WI38 (cell line): ENCODE measurements around the gene DUSP7.

Source experiments
- H3K4me3 ChIP-seq: 2 replicates; pipeline ENCODE4 v1.5.1; 2011; ENCODE audit warnings: low read depth, mild to moderate bottlenecking, control low read depth, low read length
- CTCF ChIP-seq: IDR thresholded peaks from 2 replicates; pipeline ENCODE4 v1.5.1; 2012; ENCODE audit warnings: low read depth, mild to moderate bottlenecking, control low read depth, low read length

DUSP7 gene

GRCh38 chr3:52019352-52020080 lies 36.9 kb downstream of the DUSP7 start:
- no peak overlapping the region for H3K4me3 ChIP-seq
- no peak for TF ChIP-seq CTCF

GRCh38 chr3:52018319-52019000 lies 37.9 kb downstream of the DUSP7 start:
- no peak for TF ChIP-seq CTCF
- no peak overlapping the region for H3K4me3 ChIP-seq

- H3K4me3 ChIP-seq, result no peak overlapping the region
- TF ChIP-seq CTCF, result no peak
Observed at GRCh38 chr3:52017586-52017985, 38.8 kb downstream of the DUSP7 start.

- H3K4me3 ChIP-seq, result no peak overlapping the region
- no peak for TF ChIP-seq CTCF
Observed at GRCh38 chr3:52015438-52016228, 40.7 kb downstream of the DUSP7 start.

GRCh38 chr3:52014613-52015012 lies 41.8 kb downstream of the DUSP7 start:
- no peak overlapping the region for H3K4me3 ChIP-seq
- peak; percentile 28 for TF ChIP-seq CTCF

GRCh38 chr3:52013802-52014598 lies 42.4 kb downstream of the DUSP7 start:
- TF ChIP-seq CTCF, result no peak
- H3K4me3 ChIP-seq, result no peak overlapping the region
